HG03521 (cell line): ENCODE data around the gene DCN.

Source experiments
- ATAC-seq: cut with Tn5 transposase; IDR thresholded peaks from one replicate; pipeline ENCODE4 v1.9.1; 2021; ENCODE audit warnings: mild to moderate bottlenecking, moderate library complexity; ENCODE audit not compliant: unreplicated experiment

DCN gene

DNA sequence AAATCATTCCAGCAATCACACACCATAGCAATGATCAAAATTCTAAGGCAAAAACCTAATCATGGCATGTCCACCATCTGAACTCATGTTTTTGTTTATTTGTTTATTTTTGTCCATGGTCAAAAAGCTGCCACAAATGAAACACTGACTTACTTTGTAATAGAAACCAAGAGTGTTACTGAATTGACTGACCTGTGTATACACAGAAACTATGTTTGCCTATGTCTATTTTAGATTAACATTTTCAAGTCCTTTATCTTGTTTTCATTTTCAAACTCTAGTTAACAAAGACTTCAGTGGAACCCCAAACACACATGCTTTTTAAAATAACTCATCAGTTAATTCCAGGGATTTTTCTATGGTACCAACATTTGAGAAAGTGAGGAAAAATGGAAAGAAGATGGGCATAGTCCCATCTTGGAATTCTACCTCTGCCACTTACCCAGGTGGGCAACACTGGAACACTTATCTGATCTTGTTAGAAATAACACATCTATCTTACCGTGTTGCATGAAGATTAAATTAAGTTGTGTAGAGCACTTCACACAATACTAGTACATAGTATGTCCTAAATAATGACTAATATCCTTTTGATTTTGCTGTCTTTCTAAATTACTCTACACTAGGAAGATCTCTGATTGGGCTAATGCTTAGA, 77.7 kb downstream of the DCN start:
- ATAC-seq: peak; percentile 57

DNA sequence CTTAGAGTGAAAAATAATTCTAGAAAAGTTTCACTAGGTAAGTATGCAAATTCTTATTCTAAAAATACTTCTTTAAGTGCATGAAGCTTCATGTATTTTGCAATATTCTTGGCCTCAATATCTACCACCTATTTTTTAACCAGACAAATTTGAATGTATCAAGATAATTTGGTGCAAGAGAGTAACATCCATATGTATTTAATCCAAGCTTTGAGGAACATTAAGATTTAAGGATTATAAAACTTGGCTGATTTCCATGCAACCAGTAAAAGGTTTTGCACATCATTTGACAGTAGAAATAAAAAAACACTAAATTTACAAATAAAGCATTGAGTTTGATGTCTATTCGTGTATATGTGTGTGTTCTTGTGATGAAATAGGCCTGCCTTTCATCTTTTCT, 79.0 kb downstream of the DCN start:
- ATAC-seq: no peak

DNA sequence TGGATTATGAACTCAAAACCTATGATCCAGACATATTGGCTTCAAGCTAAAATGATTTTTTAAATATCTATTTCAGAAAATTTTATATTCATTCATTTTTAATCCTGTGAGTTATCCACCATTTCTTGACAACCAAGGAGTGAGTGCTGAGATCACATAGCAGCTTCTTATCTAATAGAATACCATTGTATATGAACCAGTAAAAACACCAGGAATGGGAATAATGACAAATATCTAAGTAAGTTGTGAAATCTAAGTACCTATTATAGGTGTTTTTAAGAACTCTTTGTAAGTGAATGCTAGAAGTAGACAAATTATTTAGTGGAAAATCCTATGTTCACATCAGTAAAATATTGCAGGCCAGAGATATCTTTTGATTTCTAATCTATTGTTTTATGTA, 79.5 kb downstream of the DCN start:
- ATAC-seq: no peak

DNA sequence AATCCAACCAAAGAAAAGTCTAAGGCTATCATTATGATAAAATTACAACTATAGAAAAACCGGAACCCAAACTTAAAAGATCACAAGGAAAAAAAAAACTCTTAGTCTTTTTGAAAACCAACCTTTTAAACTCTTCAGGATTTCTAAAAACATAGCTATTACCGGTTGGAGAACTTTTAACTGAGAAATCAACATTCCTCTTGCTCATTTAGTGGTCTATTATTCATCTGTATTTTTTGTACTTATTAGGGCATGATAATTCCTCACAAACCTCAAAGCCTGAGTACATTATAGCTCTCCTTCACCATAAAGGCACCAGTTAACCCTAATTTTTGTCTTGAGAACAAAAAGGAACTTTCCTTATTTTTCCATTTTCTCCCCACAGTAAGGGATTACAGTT, 81.7 kb downstream of the DCN start:
- no peak for ATAC-seq

DNA sequence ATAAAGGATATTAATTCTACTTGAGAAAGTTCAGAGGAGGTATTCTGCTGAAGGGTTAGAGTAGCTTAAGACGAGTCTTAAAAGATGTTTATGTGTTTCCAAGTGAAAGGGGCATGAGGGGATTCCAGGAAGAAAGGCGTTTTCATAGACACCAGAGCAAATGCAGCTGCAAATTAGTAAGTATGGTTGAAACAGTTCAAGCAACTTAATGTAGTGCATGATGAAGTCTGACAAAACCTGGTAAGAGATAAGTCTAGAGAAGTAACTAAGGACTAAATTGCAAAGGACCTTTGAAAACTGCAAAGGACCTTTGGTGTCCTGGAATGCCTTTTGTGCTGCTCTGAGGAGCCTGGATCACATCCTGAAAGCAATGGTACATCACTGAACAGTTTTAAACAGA, 82.8 kb downstream of the DCN start:
- ATAC-seq: no peak

DNA sequence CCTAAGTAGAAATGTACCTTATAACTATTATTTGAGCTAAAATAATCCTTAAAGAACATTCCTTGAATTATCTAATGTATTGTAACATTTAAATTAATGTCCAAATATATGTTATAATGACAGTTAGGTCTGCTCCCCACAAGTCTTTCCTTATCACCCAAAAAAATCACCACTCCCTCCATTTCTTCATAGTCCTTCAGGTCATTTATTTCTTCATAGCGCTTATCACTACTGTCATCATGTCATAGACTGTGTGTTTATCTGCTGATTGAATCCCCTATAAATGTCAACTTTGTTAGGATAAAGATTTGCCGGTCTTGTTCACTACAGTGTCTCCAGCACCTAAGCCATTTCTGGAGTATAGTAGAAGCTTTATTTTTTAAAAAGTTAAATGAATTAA, 83.3 kb downstream of the DCN start:
- no peak for ATAC-seq

DNA sequence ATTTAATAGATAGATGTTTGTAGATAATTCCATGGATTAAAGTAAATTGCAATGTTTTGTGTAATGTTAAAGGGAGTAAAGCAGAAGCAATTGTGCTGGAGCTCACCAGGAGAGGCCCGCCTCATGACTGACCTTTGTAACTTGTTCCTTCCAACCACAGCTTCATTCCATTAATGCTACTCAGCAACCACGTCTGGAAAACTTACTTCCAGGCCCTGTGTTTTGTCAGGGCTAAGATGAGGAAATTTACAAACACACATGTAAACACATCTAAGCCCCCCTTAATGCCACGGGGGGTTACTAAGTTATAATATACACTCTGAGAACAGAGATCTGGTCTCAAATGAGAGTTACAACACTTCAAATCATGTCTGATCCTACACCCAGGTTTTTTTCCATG, 83.7 kb downstream of the DCN start:
- ATAC-seq: no peak

DNA sequence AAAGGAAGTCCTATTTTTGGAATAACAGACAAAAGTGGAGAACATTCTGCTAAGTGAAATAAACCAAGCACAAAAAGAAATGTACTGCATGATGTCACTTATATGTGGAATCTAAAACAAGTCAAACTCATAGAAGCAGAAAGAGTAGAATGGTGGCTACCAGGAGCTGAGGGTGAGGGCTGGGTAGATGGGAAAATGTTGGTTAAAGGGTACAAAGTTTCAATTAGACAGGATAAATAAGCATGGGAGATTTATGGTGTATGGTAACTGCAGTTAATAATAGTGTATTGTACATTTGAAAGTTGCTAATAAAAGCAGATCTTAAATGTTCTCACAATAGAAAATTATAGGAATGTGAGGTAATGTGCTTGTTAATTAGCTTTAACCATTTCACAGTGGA, 84.2 kb downstream of the DCN start:
- ATAC-seq: no peak

DNA sequence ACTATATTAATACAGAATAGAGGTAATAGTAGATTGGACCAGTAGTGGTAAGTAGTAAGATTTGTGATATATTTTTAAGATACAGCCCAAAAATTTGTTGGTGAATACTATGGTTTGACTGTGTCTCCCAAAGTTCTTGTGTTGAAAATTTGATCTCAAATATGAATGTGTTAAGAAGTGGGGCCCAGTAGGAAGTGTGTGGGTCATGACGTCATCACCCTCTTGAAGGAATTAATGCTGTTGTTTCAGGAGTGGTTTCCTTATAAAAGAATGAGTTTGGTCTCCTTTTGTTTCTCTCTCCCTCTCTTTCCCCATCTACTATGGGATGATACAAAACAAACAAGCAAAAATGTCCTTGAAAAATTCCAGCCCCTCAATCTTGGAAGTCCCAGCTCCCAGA, 87.7 kb downstream of the DCN start:
- no peak for ATAC-seq

DNA sequence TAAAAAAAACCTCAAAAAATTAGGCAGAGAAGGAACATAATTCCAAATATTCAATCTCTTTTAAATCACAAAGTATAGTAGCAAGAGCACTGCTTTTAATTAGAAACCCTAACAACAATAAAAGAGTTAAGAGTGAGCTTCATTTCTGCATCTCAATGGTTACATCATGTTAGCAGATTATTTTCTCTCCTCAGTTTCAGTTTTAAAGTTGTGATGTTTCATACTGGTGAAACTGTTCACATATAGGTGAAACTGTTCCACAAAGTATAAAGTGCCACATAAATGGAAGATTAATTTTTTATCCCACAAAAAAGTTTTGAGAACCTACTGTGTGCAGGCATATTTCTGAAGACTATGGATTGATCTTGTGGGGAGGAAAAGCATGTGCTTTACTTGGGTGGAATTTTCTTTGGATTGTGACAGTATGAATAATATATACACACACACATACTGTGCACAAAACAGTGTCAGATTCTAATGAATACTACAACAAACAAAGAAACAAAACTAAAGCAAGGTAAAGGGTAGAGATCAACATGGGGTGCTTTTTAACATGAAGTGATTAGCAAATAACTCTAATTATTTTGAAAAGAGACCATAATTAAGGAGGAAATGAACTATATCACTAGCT, 88.5 kb downstream of the DCN start:
- no peak for ATAC-seq

DNA sequence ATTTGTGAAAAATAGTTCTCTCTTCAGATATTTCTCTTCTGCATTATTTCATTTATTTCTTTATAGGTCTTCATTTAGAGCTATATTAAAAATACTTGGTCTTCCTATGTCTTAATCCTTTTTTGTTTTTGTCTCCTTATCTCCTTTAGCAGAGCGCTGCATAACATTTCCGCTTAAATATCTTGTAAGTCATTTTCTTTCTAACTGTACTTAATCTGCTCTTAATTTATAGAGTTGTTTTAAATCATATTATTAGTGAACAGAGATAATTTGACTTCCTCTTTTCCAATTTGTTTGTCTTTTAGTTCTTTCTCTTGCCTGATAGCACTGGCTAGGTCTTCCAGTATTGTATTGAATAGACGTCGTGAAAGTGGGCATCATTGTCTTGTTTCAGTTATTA, 89.3 kb downstream of the DCN start:
- no peak for ATAC-seq

DNA sequence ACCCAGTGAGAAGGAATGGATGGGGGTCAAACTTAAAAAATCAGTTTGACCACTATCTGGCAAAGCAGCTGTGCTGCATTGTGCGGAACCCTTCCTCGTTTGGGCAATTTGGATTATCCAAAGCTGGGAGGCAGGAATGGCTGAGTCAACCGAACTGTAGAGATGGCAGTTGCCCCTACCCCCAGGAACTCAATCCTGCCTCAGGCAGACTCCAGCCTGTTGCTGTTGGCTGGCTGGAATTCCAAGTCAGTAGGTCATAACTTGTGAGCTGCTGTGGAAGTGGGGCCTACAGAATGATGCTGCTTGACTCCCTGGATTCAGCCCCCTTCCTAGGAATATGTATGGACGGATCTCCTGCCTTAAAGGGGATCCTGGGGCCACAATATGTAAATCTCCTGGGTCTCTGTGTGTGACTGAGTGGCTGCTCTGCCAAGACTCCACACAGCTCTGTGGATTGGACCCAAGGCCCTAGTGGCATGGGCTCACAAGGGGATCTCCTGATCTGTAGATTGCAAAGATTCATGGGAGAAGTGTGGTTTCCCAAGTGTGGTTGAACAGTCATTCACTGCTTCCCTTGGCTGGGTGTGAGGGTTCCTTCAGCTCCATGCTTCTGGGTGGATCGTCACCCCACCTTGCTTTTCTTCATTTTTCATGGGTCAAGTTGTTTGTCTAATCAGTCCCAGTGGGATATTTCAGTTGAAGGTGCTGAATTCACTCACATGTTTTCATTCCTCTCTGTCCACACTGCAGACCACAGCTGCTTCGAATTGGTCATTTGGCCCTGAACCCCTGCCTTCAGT, 90.5 kb downstream of the DCN start:
- ATAC-seq: no peak
